GM10248 (cell line): ENCODE results near the gene MYH14.

Source experiments
- CTCF ChIA-PET: fragments of 300-600 bp; sonication (Branson Sonifier 250); formaldehyde crosslinking; extraction: SDS; loops from one replicate; lab custom pipeline; 2021; ENCODE audit warnings: antibody characterized with exemption; lab: Yijun Ruan, JAX
- POLR2A ChIA-PET: fragments of 350-650 bp; sonication (Branson Sonifier 250); formaldehyde crosslinking; extraction: SDS; loops from one replicate; lab custom pipeline; 2020; ENCODE audit warnings: antibody characterized with exemption; lab: Yijun Ruan, JAX
- DNase-seq: peaks from one replicate; pipeline ENCODE4 v3.0.0; 2012; ENCODE audit errors: extremely low spot score
- TF ChIP-seq, protein P1 (sequence below): IDR thresholded peaks from 2 replicates; pipeline ENCODE4 v1.5.1; 2012; ENCODE audit warnings: mild to moderate bottlenecking, low read depth; ENCODE audit errors: extremely low read depth, missing control alignments, control extremely low read depth

The MYH14 gene

GRCh38 chr19:50204811-50205675, 1.6 kb downstream of the MYH14 start:
- ChIA-PET CTCF (no interaction called here), POLR2A (interaction anchor here (0.6 kb wide), 1 partner anchor 11 kb away, joined by 3 read pairs; no protein-coding TSS in a partner anchor)
- TF ChIP-seq, protein P1, sequence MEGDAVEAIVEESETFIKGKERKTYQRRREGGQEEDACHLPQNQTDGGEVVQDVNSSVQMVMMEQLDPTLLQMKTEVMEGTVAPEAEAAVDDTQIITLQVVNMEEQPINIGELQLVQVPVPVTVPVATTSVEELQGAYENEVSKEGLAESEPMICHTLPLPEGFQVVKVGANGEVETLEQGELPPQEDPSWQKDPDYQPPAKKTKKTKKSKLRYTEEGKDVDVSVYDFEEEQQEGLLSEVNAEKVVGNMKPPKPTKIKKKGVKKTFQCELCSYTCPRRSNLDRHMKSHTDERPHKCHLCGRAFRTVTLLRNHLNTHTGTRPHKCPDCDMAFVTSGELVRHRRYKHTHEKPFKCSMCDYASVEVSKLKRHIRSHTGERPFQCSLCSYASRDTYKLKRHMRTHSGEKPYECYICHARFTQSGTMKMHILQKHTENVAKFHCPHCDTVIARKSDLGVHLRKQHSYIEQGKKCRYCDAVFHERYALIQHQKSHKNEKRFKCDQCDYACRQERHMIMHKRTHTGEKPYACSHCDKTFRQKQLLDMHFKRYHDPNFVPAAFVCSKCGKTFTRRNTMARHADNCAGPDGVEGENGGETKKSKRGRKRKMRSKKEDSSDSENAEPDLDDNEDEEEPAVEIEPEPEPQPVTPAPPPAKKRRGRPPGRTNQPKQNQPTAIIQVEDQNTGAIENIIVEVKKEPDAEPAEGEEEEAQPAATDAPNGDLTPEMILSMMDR = no peak
- no peak for DNase-seq

GRCh38 chr19:50205681-50206138, 2.3 kb downstream of the MYH14 start:
- POLR2A ChIA-PET = no interaction called here
- DNase-seq = no peak
- CTCF ChIA-PET = interaction anchor here (1.0 kb wide), 1 partner anchor 9 kb away, joined by 3 read pairs; no protein-coding TSS in a partner anchor
- TF ChIP-seq, protein P1 = no peak

- POLR2A ChIA-PET = no interaction called here
- TF ChIP-seq, protein P1 = no peak
- no peak for DNase-seq
- CTCF ChIA-PET = interaction anchor here (1.0 kb wide), 1 partner anchor 9 kb away, joined by 3 read pairs; no protein-coding TSS in a partner anchor
Measured at GRCh38 chr19:50206191-50206590, 2.8 kb downstream of the MYH14 start.

- CTCF ChIA-PET = no interaction called here
Measured at GRCh38 chr19:50207730-50208129, 4.3 kb downstream of the MYH14 start.

DNA sequence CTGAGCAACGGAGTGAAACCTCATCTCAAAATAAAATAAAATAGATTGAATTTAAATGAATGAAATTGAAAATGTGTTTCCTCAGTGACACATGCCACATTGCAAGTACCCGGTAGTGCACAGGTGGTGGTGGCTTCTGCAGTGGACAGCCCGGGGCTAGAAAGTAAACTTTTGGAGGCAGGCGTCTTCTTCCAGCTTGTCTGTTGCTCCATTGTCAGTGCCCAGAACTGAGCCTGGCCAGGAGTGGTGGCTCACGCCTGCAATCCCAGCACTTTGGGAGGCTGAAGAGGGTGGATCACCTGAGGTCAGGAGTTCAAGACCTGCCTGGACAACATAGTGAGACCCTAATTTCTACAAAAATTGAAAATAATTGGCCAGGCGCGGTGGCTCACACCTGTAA, 5.7 kb downstream of the MYH14 start:
- no peak for DNase-seq
- CTCF ChIA-PET = no interaction called here
- TF ChIP-seq, protein P1 = no peak
- POLR2A ChIA-PET = no interaction called here

More at GRCh38 chr19:50207730-50208129, 4.3 kb downstream of the MYH14 start:
- TF ChIP-seq, protein P1 = no peak
- no peak for DNase-seq
- POLR2A ChIA-PET = no interaction called here

- ChIA-PET POLR2A (no interaction called here), CTCF (no interaction called here)
- TF ChIP-seq, protein P1 = no peak
Measured at GRCh38 chr19:50210425-50210824, 7.0 kb downstream of the MYH14 start.

More at GRCh38 chr19:50210425-50210824, 7.0 kb downstream of the MYH14 start:
- no peak for DNase-seq
